ENCODE results near the gene KCNIP3.
"Not testable (repeated sequence)": the region's sequence is repeated elsewhere in the genome, so short reads cannot be mapped to it uniquely, and the experiment has no call there.

Gene KCNIP3

DNA sequence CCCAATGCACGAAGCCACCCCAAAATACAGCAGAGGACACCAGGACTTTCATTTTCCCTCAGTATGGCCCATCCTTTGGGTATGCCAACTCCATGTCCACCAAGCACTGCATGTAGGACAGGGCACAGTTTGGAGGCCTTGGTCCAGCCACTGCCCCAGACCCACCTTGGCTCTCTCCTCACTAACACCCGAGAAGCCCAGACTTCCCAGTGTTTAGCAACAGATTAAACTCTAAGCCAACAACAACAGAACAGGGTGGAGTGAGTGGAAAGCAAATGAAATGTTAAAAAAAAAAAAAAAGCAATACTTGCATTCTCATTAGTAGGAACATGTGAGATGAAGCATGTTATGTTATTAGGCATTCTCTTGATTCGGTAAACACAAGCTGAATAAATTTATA, 118.0 kb downstream of the KCNIP3 start:
- DNase-seq (ENCODE audit: low spot score): not testable (repeated sequence)

DNA sequence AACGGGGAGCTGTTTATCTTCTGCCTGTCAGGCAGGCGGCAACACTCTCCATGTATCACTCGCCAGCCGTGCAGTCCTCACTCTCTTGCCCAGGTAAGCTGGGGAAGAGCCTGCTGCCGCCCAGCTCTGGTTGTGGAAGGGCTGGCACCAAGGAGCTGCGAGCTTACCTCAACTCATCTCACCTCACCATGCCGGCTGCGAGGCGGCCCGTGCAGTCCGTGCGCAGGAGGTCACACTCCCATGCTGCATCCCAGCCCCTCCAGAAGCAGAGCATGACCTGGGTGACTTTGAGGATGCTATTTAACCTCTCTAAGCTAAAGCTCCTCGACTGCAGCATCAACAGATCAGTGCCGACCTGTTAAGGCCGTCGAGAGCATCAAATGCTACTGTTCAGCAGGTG, 118.4 kb downstream of the KCNIP3 start:
- DNase-seq (ENCODE audit: low spot score): not testable (repeated sequence)

DNA sequence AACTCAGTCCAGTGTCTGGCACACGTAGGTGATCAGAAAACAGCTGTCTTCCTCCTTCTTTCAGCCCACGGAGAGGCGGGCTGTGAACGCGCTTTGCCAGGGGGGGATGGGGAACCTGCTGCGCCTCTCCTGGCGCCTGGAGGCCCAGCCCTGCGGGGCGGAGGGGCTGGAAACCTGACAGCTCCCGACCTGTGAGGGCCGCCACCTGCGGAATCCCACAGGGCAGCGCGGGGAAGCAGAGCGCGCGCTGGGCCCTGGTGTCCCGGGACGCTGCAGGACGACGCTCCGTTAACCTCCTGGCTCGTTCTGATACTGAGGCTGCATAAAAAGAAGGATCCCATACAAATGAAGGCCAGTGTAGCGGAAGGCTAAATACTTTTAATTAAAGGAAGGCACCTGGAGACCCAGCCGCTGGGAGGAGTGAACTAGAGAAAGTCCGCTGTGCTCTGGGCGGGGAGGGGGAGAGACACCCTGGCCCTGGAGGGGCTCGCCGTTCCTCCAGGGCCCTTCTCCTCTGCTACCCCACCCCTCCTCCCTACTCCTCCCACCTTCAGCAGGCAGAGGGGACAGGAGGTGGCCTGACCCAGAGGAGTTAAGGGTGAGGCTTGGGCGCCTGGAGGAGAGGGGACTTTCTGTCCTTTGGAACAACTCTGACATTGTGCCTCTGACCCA, 130.2 kb downstream of the KCNIP3 start:
- DNase-seq (ENCODE audit: low spot score): not testable (repeated sequence)

DNA sequence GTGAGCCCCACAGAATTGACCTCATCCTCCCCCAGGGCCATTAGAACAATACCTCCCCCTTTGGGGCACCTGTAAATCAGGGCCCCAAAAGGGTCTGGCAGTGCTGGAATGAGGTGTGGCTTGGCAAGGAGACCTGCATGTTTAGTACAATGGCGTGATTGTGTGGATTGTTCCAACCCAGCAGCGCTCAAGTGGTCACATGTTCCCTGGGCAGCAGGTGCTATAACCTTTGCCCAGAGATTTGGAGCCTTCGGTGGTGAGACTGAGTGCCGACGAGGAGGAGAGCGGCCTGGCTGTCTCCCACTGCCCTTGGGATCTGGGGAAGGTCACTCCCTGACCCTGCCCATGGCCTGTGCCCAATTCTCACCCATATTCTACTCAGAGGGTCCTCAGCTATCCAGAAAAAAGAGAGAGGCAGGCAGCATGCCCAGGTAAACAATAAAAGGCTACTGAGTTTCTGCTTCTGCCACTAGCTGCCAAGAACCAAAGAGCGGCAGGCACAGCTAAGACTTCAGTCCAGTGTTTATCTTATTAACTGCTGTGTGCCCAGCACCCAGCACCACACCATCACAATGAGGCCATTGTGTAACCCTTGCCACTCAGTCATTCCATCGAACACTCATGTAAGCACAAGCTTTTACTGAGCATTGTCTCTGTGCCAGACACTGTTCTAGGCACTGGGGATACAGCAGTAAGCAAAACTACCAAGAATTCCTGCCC, 132.8 kb downstream of the KCNIP3 start:
- not testable (repeated sequence) for DNase-seq (ENCODE audit: low spot score)

GRCh38 chr2:95433373-95433772, 136.2 kb downstream of the KCNIP3 start:
- DNase-seq (ENCODE audit: low spot score): not testable (repeated sequence)

DNA sequence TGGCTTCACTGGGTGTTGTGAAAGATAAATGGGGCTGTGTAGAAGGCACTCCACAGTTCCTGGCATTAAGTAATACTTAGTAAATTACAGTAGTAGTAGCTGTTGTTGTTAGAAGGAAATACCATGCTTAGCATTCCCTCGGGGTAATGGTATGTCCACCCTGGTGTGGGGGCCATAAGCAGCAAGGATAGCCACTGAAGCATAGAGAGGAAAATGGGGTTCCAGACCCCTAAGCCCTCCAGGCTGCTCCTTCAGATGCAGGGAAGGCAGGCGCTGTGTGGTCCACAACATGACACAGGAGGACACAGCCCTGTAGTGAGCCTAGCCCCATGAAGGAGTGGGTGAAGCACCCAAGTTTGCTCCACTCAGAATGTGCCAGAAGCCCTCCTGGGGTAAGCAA, 136.8 kb downstream of the KCNIP3 start:
- DNase-seq (ENCODE audit: low spot score): not testable (repeated sequence)

DNA sequence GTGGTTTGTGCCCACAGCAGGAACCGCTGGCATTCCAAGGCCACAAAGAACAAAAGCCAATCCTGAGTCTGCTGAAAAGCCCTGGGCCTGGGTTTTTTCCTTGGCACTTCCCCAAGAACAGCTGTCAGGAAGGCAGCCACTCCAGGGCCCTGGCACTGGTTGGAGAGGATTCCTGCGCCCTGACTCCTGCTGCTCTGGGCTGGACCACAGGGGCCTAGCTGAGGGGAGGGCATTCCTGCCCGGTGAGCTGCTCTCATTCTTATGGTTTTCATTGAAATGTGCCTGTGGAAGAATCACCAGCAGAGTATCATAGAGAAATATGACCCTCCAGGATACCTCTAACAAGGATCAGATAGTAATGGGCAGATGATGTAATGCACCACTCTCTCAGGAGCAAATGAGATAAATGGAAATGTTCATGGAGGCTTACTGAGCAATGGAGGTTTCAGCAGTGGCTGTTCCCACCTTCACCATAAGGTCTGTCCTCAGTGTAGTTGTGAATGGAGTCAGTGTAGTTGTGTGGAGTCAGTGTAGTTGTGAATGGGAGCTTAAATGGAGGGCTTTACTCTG, 137.4 kb downstream of the KCNIP3 start:
- not testable (repeated sequence) for DNase-seq (ENCODE audit: low spot score)

DNA sequence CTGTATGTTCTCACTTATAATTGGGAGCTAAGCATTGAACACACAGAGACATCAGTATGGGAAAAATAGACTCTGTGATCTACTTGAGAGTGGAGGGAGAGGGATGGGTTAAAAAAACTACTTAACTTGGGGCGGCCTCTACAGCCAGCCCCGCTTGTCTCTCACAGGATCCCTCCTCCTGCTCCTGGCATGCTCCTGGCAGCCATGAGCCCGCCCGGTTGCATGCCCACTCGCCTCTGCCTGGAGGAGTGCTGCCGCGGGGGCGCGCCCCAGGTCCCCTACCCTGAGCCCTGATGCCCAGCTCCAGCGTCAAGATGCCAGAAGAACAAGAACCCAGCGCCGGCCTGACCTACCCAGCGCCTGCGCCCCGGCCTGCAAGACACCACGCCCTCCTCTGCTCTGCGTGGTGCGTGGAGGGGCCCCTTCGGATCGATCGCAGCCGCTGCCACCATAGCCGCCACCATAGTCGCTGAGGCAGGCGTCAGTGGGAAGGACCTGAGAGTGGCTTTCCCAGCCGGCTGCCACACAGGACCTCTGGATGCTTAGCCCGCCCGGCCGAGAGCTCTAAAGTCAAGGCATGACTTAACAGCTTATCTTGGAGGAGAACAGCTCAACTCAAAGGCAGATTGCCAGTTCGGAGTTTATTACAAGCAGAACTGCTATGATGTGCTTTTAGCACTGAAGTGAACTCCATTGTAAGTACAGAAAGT, 138.2 kb downstream of the KCNIP3 start:
- not testable (repeated sequence) for DNase-seq (ENCODE audit: low spot score)
